HepG2 (cell line): ENCODE measurements around the gene OAS3. TPM values are rescaled to one million over a fixed set of nuclear protein-coding genes. Genes with fewer than 3 reads are reported as not detected.

Source experiments
- ATAC-seq: fragments of 200-7000 bp; cut with Tn5 transposase; 3 replicates; pipeline ENCODE4 v1.9.1; 2020; ENCODE audit warnings: mild to moderate bottlenecking, moderate library complexity
- BruUV-seq: library from RNA; stranded (reverse); fragments of 400-500 nt; replicated peaks from 2 replicates; lab custom pipeline; 2021; lab: Mats Ljungman, UMichigan
- CTCF ChIA-PET: fragments of 300-600 bp; formaldehyde crosslinking; extraction: SDS; loops from one replicate; lab custom pipeline; 2021; ENCODE audit warnings: low total read pairs, inconsistent platforms, low intra/inter-chr PET ratio; lab: Yijun Ruan, JAX
- POLR2A ChIA-PET: fragments of 350-600 bp; sonication (Branson Sonifier 250); formaldehyde crosslinking; loops from one replicate; lab custom pipeline; 2020; ENCODE audit warnings: antibody characterized with exemption, inconsistent platforms; lab: Yijun Ruan, JAX
- DNase-seq: peaks from one replicate; pipeline ENCODE4 v3.0.0-alpha.2; 2015; ENCODE audit warnings: low spot score
- FAIRE-seq: peaks from 3 replicates; lab custom pipeline; 2011; peaks lifted over from hg19 to GRCh38; lab: Jason Lieb, UNC
- H2AFZ ChIP-seq: one replicate; pipeline ENCODE4 v1.6.1; 2011; ENCODE audit warnings: low read length, inconsistent platforms
- H3K27ac ChIP-seq: fragments of 300-600 bp; 3 replicates; pipeline ENCODE4 v1.8.0; 2011; ENCODE audit warnings: mixed run types, mild to moderate bottlenecking, mixed read lengths, low read length, inconsistent platforms; ENCODE audit not compliant: insufficient read depth; ENCODE audit errors: extremely low read length
- H3K27me3 ChIP-seq, 2 experiments: fragments of 200-600 bp in 1 of 2; 2 replicates in 1 of 2; 3 replicates in 1 of 2; pipeline versions ENCODE4 v1.6.0 to v1.8.0; 2011; ENCODE audit warnings: low read length in 2 of 2, mild to moderate bottlenecking in 2 of 2, moderate library complexity in 2 of 2, inconsistent platforms in 1 of 2; ENCODE audit not compliant: insufficient read depth in 2 of 2, control insufficient read depth in 1 of 2
- H3K36me3 ChIP-seq, 2 experiments: fragments of 200-600 bp in 1 of 2; replicated peaks in 1 of 2; 2 replicates in 1 of 2; 3 replicates in 1 of 2; pipeline versions ENCODE4 v1.5.1 to v1.8.0; 2011; ENCODE audit warnings: low read length in 2 of 2, inconsistent platforms in 1 of 2; ENCODE audit not compliant: insufficient read depth in 2 of 2, control insufficient read depth in 1 of 2
- H3K4me1 ChIP-seq: 2 replicates; pipeline ENCODE4 v1.5.1; 2012; ENCODE audit warnings: low read length, inconsistent platforms; ENCODE audit not compliant: insufficient read depth
- H3K4me2 ChIP-seq: 2 replicates; pipeline ENCODE4 v1.6.0; 2011; ENCODE audit warnings: low read depth, low read length, inconsistent platforms
- H3K4me3 ChIP-seq, 3 experiments: fragments of 200-600 bp in 1 of 3; sonication (generic), shearing (Covaris generic) in 1 of 3; replicated peaks in 1 of 3; 2 replicates each; pipeline ENCODE4 v1.5.1; 2011 to 2016; ENCODE audit warnings: low read length in 3 of 3, inconsistent platforms in 2 of 3, low read depth in 2 of 3, mild to moderate bottlenecking in 2 of 3, control low read depth in 1 of 3, mixed read lengths in 1 of 3; ENCODE audit not compliant: insufficient read depth in 1 of 3
- H3K79me2 ChIP-seq: one replicate; pipeline ENCODE4 v1.6.1; 2011; ENCODE audit warnings: low read length, inconsistent platforms; ENCODE audit not compliant: insufficient read depth
- H3K9ac ChIP-seq: 2 replicates; pipeline ENCODE4 v1.6.0; 2011; ENCODE audit warnings: mild to moderate bottlenecking, low read depth, low read length, inconsistent platforms; ENCODE audit not compliant: insufficient read depth
- H3K9me3 ChIP-seq: 2 replicates; pipeline ENCODE4 v1.5.1; 2012; ENCODE audit warnings: mild to moderate bottlenecking, low read length
- H4K20me1 ChIP-seq: 2 replicates; pipeline ENCODE4 v1.6.0; 2011; ENCODE audit warnings: inconsistent platforms, mild to moderate bottlenecking, low read length, moderate library complexity; ENCODE audit not compliant: insufficient read depth
- ATM ChIP-seq: fragments of 450-650 bp; IDR thresholded peaks from 2 replicates; pipeline ENCODE4 v1.7.1; 2017; ENCODE audit warnings: mild to moderate bottlenecking, borderline replicate concordance
- BHLHE40 ChIP-seq: IDR thresholded peaks from 2 replicates; pipeline ENCODE4 v1.6.1; 2011; ENCODE audit warnings: low read length, improper control_type of control experiment
- ELF3 ChIP-seq: IDR thresholded peaks from 2 replicates; pipeline ENCODE4 v1.6.1; 2016; ENCODE audit warnings: missing genetic modification reagents, missing compliant biosample characterization
- HOXA3 ChIP-seq: sonication (generic); formaldehyde crosslinking; IDR thresholded peaks from 2 replicates; pipeline ENCODE4 v1.5.0; 2020; ENCODE audit warnings: missing genetic modification reagents
- IRX3 ChIP-seq: sonication (generic); formaldehyde crosslinking; IDR thresholded peaks from 2 replicates; pipeline ENCODE4 v1.8.1; 2023; ENCODE audit warnings: mild to moderate bottlenecking, low read depth, missing genetic modification reagents, borderline replicate concordance
- ISL2 ChIP-seq: sonication (generic); formaldehyde crosslinking; IDR thresholded peaks from 2 replicates; pipeline ENCODE4 v1.5.0; 2020; ENCODE audit warnings: missing genetic modification reagents
- KLF9 ChIP-seq: IDR thresholded peaks from 2 replicates; pipeline ENCODE4 v1.6.1; 2016; ENCODE audit warnings: low read depth
- PITX1 ChIP-seq: sonication (generic); formaldehyde crosslinking; IDR thresholded peaks from 2 replicates; pipeline ENCODE4 v1.5.1; 2020; ENCODE audit warnings: mild to moderate bottlenecking, missing genetic modification reagents
- RAD51 ChIP-seq: fragments of 450-650 bp; IDR thresholded peaks from 2 replicates; pipeline ENCODE4 v1.6.1; 2016; ENCODE audit warnings: borderline replicate concordance
- TEAD2 ChIP-seq: sonication (generic); formaldehyde crosslinking; IDR thresholded peaks from 2 replicates; pipeline ENCODE4 v1.9.0; 2021; ENCODE audit warnings: missing genetic modification reagents
- ZBTB42 ChIP-seq: sonication (generic); formaldehyde crosslinking; IDR thresholded peaks from 2 replicates; pipeline ENCODE4 v1.5.0; 2020; ENCODE audit warnings: mild to moderate bottlenecking, missing genetic modification reagents
- ZKSCAN8 ChIP-seq: IDR thresholded peaks from 2 replicates; pipeline ENCODE4 v1.6.1; 2016; ENCODE audit warnings: borderline replicate concordance, missing genetic modification reagents, missing compliant biosample characterization
- ZNF674 ChIP-seq: sonication (generic); formaldehyde crosslinking; IDR thresholded peaks from 2 replicates; pipeline ENCODE4 v1.5.0; 2020; ENCODE audit warnings: low read depth, mild to moderate bottlenecking, missing genetic modification reagents
- WGBS: methylation state at CpG from one replicate; pipeline ENCODE4 v1.1.6; 2017; ENCODE audit warnings: low lambda C conversion rate; 5-methylcytosine and 5-hydroxymethylcytosine counted together
- in situ Hi-C: cut with HindIII; loops from 2 replicates; pipeline ENCODE4 v1.10.0; 2017; ENCODE audit warnings: low pct_unique_long_range_greater_than_20kb; ENCODE audit not compliant: extremely low pct_ligation_motif_present
- intact Hi-C: fragments of 100-400 bp; cut with micrococcal nuclease; formaldehyde crosslinking; loops from one replicate; pipeline ENCODE4 v1.10.0; 2022; ENCODE audit not compliant: unreplicated experiment
- polyA plus RNA-seq, 8 experiments: library from polyadenylated mRNA; depleted of rRNA in 3 of 8; stranded (reverse) in 7 of 8; unstranded in 1 of 8; fragments of >200 nt; fragmentation: Illumina TruSeq in 4 of 8; extraction: Trizol in 4 of 8; gene quantifications; 2 replicates each; pipeline versions ENCODE4 v1.2.1 to v1.2.3, GENCODE V29; 2011 to 2016; ENCODE audit warnings: low read depth in 4 of 8, missing spikeins in 1 of 8, mixed read lengths in 1 of 8; ENCODE audit not compliant: insufficient read depth in 1 of 8
- total RNA-seq, 5 experiments: library from RNA; depleted of rRNA; stranded (reverse); fragments of >200 nt; fragmentation: Illumina TruSeq; extraction: Trizol; gene quantifications; 2 replicates each; pipeline ENCODE4 v1.2.3, GENCODE V29; 2016; ENCODE audit warnings: low read depth in 1 of 5
- TF ChIP-seq, protein P1 (sequence below): sonication (generic); formaldehyde crosslinking; IDR thresholded peaks from 2 replicates; pipeline ENCODE4 v1.4.0; 2020; ENCODE audit warnings: mild to moderate bottlenecking, missing genetic modification reagents, borderline replicate concordance
- TF ChIP-seq, protein P2 (sequence below): sonication (generic); formaldehyde crosslinking; IDR thresholded peaks from 2 replicates; pipeline ENCODE4 v1.4.0; 2020; ENCODE audit warnings: mild to moderate bottlenecking, missing genetic modification reagents
- TF ChIP-seq, protein P3 (sequence below): sonication (generic); formaldehyde crosslinking; IDR thresholded peaks from 2 replicates; pipeline ENCODE4 v1.4.0; 2020; ENCODE audit warnings: missing genetic modification reagents

The OAS3 gene
- total and polyA plus RNA-seq, 2 of the 13 experiments (the other 11 are each of a cell fraction or from before 2014, with no cell fraction given) = 4.8 to 10.5 TPM

DNA sequence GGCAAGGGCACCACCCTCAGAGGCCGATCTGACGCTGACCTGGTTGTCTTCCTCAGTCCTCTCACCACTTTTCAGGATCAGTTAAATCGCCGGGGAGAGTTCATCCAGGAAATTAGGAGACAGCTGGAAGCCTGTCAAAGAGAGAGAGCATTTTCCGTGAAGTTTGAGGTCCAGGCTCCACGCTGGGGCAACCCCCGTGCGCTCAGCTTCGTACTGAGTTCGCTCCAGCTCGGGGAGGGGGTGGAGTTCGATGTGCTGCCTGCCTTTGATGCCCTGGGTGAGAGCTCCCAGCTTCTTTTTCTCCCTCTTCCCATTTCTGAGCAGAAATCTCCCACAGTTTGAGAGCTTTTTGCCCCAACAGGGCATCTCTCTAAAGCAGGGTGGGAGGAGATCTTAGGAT lies 29.7 kb upstream of the OAS3 start:
- Histone ChIP-seq H3K9me3 (peaks cover 17% of the 10 kb centered on the region), H2AFZ (no peak overlapping the region), H3K27ac (no peak overlapping the region), H4K20me1 (no peaks in the 10 kb centered on the region), H3K27me3 (no peaks in the 10 kb centered on the region), H3K9ac (no peak overlapping the region), H3K79me2 (no peaks in the 10 kb centered on the region), H3K4me2 (no peak overlapping the region), H3K36me3 (no peaks in the 10 kb centered on the region), H3K4me3 (no peak overlapping the region), H3K4me1 (peaks cover 32% of the 10 kb centered on the region)
- FAIRE-seq (no peak), DNase-seq (no peak), ATAC-seq (no peak)
- in situ Hi-C loops = no loop called here
- intact Hi-C loops = no loop called here
- ChIA-PET POLR2A (interaction anchor here (3.6 kb wide), 1 partner anchor 17 kb away, joined by 34 read pairs; no protein-coding TSS in a partner anchor), CTCF (no interaction called here)
- BruUV-seq = no TSS peak
- 73% methylated on average over 12 of the region's 12 CpGs for WGBS
- TF ChIP-seq HOXA3 (CRISPR knock-in tag) = no peak
- TF ChIP-seq TEAD2 (CRISPR knock-in tag) = no peak
- TF ChIP-seq ZBTB42 (CRISPR knock-in tag) = no peak
- TF ChIP-seq ZNF674 = no peak
- no peak for TF ChIP-seq BHLHE40
- no peak for TF ChIP-seq ZKSCAN8 (CRISPR knock-in tag)
- TF ChIP-seq, protein P1, sequence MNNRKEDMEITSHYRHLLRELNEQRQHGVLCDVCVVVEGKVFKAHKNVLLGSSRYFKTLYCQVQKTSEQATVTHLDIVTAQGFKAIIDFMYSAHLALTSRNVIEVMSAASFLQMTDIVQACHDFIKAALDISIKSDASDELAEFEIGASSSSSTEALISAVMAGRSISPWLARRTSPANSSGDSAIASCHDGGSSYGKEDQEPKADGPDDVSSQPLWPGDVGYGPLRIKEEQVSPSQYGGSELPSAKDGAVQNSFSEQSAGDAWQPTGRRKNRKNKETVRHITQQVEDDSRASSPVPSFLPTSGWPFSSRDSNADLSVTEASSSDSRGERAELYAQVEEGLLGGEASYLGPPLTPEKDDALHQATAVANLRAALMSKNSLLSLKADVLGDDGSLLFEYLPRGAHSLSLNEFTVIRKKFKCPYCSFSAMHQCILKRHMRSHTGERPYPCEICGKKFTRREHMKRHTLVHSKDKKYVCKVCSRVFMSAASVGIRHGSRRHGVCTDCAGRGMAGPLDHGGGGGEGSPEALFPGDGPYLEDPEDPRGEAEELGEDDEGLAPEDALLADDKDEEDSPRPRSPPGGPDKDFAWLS (CRISPR knock-in tag) = no peak
- TF ChIP-seq IRX3 (CRISPR knock-in tag) = no peak
- no peak for TF ChIP-seq RAD51
- no peak for TF ChIP-seq ATM
- TF ChIP-seq, protein P2, sequence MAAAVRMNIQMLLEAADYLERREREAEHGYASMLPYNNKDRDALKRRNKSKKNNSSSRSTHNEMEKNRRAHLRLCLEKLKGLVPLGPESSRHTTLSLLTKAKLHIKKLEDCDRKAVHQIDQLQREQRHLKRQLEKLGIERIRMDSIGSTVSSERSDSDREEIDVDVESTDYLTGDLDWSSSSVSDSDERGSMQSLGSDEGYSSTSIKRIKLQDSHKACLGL (CRISPR knock-in tag) = no peak
- TF ChIP-seq, protein P3, sequence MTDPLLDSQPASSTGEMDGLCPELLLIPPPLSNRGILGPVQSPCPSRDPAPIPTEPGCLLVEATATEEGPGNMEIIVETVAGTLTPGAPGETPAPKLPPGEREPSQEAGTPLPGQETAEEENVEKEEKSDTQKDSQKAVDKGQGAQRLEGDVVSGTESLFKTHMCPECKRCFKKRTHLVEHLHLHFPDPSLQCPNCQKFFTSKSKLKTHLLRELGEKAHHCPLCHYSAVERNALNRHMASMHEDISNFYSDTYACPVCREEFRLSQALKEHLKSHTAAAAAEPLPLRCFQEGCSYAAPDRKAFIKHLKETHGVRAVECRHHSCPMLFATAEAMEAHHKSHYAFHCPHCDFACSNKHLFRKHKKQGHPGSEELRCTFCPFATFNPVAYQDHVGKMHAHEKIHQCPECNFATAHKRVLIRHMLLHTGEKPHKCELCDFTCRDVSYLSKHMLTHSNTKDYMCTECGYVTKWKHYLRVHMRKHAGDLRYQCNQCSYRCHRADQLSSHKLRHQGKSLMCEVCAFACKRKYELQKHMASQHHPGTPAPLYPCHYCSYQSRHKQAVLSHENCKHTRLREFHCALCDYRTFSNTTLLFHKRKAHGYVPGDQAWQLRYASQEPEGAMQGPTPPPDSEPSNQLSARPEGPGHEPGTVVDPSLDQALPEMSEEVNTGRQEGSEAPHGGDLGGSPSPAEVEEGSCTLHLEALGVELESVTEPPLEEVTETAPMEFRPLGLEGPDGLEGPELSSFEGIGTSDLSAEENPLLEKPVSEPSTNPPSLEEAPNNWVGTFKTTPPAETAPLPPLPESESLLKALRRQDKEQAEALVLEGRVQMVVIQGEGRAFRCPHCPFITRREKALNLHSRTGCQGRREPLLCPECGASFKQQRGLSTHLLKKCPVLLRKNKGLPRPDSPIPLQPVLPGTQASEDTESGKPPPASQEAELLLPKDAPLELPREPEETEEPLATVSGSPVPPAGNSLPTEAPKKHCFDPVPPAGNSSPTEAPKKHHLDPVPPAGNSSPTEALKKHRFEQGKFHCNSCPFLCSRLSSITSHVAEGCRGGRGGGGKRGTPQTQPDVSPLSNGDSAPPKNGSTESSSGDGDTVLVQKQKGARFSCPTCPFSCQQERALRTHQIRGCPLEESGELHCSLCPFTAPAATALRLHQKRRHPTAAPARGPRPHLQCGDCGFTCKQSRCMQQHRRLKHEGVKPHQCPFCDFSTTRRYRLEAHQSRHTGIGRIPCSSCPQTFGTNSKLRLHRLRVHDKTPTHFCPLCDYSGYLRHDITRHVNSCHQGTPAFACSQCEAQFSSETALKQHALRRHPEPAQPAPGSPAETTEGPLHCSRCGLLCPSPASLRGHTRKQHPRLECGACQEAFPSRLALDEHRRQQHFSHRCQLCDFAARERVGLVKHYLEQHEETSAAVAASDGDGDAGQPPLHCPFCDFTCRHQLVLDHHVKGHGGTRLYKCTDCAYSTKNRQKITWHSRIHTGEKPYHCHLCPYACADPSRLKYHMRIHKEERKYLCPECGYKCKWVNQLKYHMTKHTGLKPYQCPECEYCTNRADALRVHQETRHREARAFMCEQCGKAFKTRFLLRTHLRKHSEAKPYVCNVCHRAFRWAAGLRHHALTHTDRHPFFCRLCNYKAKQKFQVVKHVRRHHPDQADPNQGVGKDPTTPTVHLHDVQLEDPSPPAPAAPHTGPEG (CRISPR knock-in tag) = no peak
- TF ChIP-seq KLF9 (CRISPR knock-in tag) = no peak
- no peak for TF ChIP-seq ISL2 (CRISPR knock-in tag)
- no peak for TF ChIP-seq ELF3 (CRISPR knock-in tag)
- no peak for TF ChIP-seq PITX1 (CRISPR knock-in tag)
